NCI-H82 treated with DMSO at 0.1 percent for 48 hours (cell line): ENCODE measurements around the gene CCDC51.

Experiments
- DNase-seq: peaks from one replicate; lab custom pipeline; 2025; ENCODE audit not compliant: unreplicated experiment; lab: John Stamatoyannopoulos, UW

Gene CCDC51

GRCh38 chr3:48435223-48435595 lies 4.7 kb downstream of the CCDC51 start:
- no peak for DNase-seq

- DNase-seq = no peak
Measured at GRCh38 chr3:48434591-48435222, 5.2 kb downstream of the CCDC51 start.

GRCh38 chr3:48433472-48434118 lies 6.3 kb downstream of the CCDC51 start:
- DNase-seq = no peak

GRCh38 chr3:48432411-48433371 lies 7.2 kb downstream of the CCDC51 start:
- no peak for DNase-seq

GRCh38 chr3:48431224-48432029 lies 8.5 kb downstream of the CCDC51 start:
- no peak for DNase-seq

GRCh38 chr3:48430708-48431101 lies 9.2 kb downstream of the CCDC51 start:
- no peak for DNase-seq

GRCh38 chr3:48429960-48430707 lies 9.8 kb downstream of the CCDC51 start, which contains the start of gene PLXNB1:
Gene PLXNB1, minus strand, starts transcription at chr3:48430086. Its CDS starts 5,475 bp downstream, at chr3:48424611.
- peak; percentile 41 for DNase-seq

GRCh38 chr3:48429317-48429959 lies 10.5 kb downstream of the CCDC51 start:
- DNase-seq = no peak

GRCh38 chr3:48428572-48429316 lies 11.2 kb downstream of the CCDC51 start:
- DNase-seq = no peak

GRCh38 chr3:48428088-48428571 lies 11.8 kb downstream of the CCDC51 start:
- no peak for DNase-seq

- DNase-seq = no peak
Measured at GRCh38 chr3:48427630-48427962, 12.3 kb downstream of the CCDC51 start.

- DNase-seq = no peak
Measured at GRCh38 chr3:48426944-48427629, 12.8 kb downstream of the CCDC51 start.

- DNase-seq = no peak
Measured at GRCh38 chr3:48426401-48426909, 13.5 kb downstream of the CCDC51 start.

- no peak for DNase-seq
Measured at GRCh38 chr3:48425281-48425812, 14.6 kb downstream of the CCDC51 start.

- no peak for DNase-seq
Measured at GRCh38 chr3:48423883-48424695, 15.8 kb downstream of the CCDC51 start.

- DNase-seq = no peak
Measured at GRCh38 chr3:48423241-48423882, 16.6 kb downstream of the CCDC51 start.

- no peak for DNase-seq
Measured at GRCh38 chr3:48422681-48423080, 17.2 kb downstream of the CCDC51 start.
